SK-N-SH (cell line): Measurements from ENCODE around the gene SH3D19. TPM values are rescaled to one million over a fixed set of nuclear protein-coding genes. Genes with fewer than 3 reads are reported as not detected.

Experiments used
- CTCF ChIA-PET: fragments of 300-600, 350-600 bp; formaldehyde crosslinking; extraction: SDS; loops from one replicate; lab custom pipeline; 2021; lab: Yijun Ruan, JAX
- POLR2A ChIA-PET: fragments of 350-600 bp; sonication (Branson Sonifier 250); formaldehyde crosslinking; extraction: SDS; loops from one replicate; lab custom pipeline; 2020; ENCODE audit warnings: antibody characterized with exemption, inconsistent platforms; lab: Yijun Ruan, JAX
- DNase-seq: peaks from one replicate; pipeline ENCODE4 v3.0.0; 2012
- H2AFZ ChIP-seq: fragments of 200-600 bp; sonication (generic); 2 replicates; pipeline ENCODE4 v1.8.1; 2016; ENCODE audit warnings: antibody characterized with exemption, mild to moderate bottlenecking, low read depth
- H3F3A ChIP-seq: fragments of 200-600 bp; sonication (generic); replicated peaks from 2 replicates; pipeline ENCODE3; 2016; ENCODE audit warnings: antibody characterized with exemption, mild to moderate bottlenecking; ENCODE audit not compliant: insufficient read depth
- H3K27ac ChIP-seq, 2 experiments: fragments of 200-500 bp in 1 of 2; fragments of 200-600 bp in 1 of 2; sonication (Bioruptor generic) in 1 of 2; sonication (generic), shearing (Covaris generic) in 1 of 2; 2 replicates each; pipeline versions ENCODE4 v1.5.1 to v1.6.1; 2014 to 2016; ENCODE audit warnings: low read depth in 2 of 2, inconsistent platforms in 1 of 2, low read length in 1 of 2, mild to moderate bottlenecking in 1 of 2, mixed read lengths in 1 of 2
- H3K27me3 ChIP-seq: fragments of 200-600 bp; sonication (generic), shearing (Covaris generic); 2 replicates; pipeline ENCODE4 v1.6.1; 2016; ENCODE audit warnings: mixed run types; ENCODE audit not compliant: insufficient read depth
- H3K36me3 ChIP-seq, 2 experiments: fragments of 200-500 bp in 1 of 2; fragments of 200-600 bp in 1 of 2; sonication (Bioruptor generic) in 1 of 2; sonication (generic) in 1 of 2; replicated peaks in 1 of 2; 2 replicates each; pipeline versions ENCODE3 to v1.5.1; 2014 to 2016; ENCODE audit warnings: low read length in 1 of 2, mild to moderate bottlenecking in 1 of 2; ENCODE audit not compliant: insufficient read depth in 2 of 2, control insufficient read depth in 1 of 2
- H3K4me1 ChIP-seq, 2 experiments: fragments of 200-500 bp in 1 of 2; fragments of 200-600 bp in 1 of 2; sonication (Bioruptor generic) in 1 of 2; sonication (generic), shearing (Covaris generic) in 1 of 2; 2 replicates each; pipeline versions ENCODE4 v1.5.1 to v1.6.1; 2014 to 2016; ENCODE audit warnings: low read depth in 1 of 2, low read length in 1 of 2, mixed run types in 1 of 2; ENCODE audit not compliant: insufficient read depth in 2 of 2, control insufficient read depth in 1 of 2
- H3K4me2 ChIP-seq: fragments of 200-600 bp; sonication (generic), shearing (Covaris generic); 2 replicates; pipeline ENCODE4 v1.6.1; 2017; ENCODE audit warnings: mixed run types
- H3K4me3 ChIP-seq, 2 experiments: fragments of 200-500 bp in 1 of 2; fragments of 200-600 bp in 1 of 2; sonication (Bioruptor generic) in 1 of 2; sonication (generic), shearing (Covaris generic) in 1 of 2; 2 replicates each; pipeline versions ENCODE4 v1.5.1 to v1.8.1; 2014 to 2016; ENCODE audit warnings: low read depth in 2 of 2, inconsistent platforms in 1 of 2, low read length in 1 of 2, mild to moderate bottlenecking in 1 of 2, mixed read lengths in 1 of 2, moderate library complexity in 1 of 2
- H3K79me2 ChIP-seq: fragments of 200-600 bp; sonication (generic); 2 replicates; pipeline ENCODE4 v1.8.1; 2017; ENCODE audit warnings: mild to moderate bottlenecking; ENCODE audit not compliant: insufficient read depth
- H3K9ac ChIP-seq: fragments of 200-600 bp; sonication (generic); 2 replicates; pipeline ENCODE4 v1.6.1; 2017; ENCODE audit warnings: mixed run types
- H3K9me2 ChIP-seq: fragments of 200-600 bp; sonication (generic); 2 replicates; pipeline ENCODE4 v1.6.1; 2017; ENCODE audit warnings: mixed run types
- H3K9me3 ChIP-seq: fragments of 200-600 bp; sonication (generic); 2 replicates; pipeline ENCODE4 v1.6.1; 2017; ENCODE audit warnings: mixed run types, mild to moderate bottlenecking, moderate library complexity
- H4K20me1 ChIP-seq: fragments of 200-600 bp; sonication (generic); 2 replicates; pipeline ENCODE4 v1.6.1; 2017; ENCODE audit warnings: mild to moderate bottlenecking, mixed run types; ENCODE audit not compliant: insufficient read depth
- CHD2 ChIP-seq: fragments of 150-350 bp; IDR thresholded peaks from 2 replicates; pipeline ENCODE4 v1.6.1; 2018; ENCODE audit warnings: low read length; ENCODE audit not compliant: partially characterized antibody
- EP300 ChIP-seq, 2 experiments: IDR thresholded peaks; 2 replicates each; pipeline versions ENCODE4 v1.4.0 to v1.6.1; 2012; ENCODE audit warnings: borderline replicate concordance in 1 of 2, low read depth in 1 of 2, low read length in 1 of 2
- EZH2phosphoT487 ChIP-seq: fragments of 200-600 bp; sonication (generic); IDR thresholded peaks from 2 replicates; pipeline ENCODE4 v1.6.1; 2017; ENCODE audit warnings: low read depth, mixed run types, mild to moderate bottlenecking, antibody characterized with exemption, moderate library complexity, borderline replicate concordance
- FOSL2 ChIP-seq: IDR thresholded peaks from 2 replicates; pipeline ENCODE4 v1.4.0; 2012; ENCODE audit warnings: low read depth, mild to moderate bottlenecking, moderate library complexity, borderline replicate concordance
- FOXJ3 ChIP-seq: sonication (generic); formaldehyde crosslinking; IDR thresholded peaks from 2 replicates; pipeline ENCODE4 v1.5.1; 2020; ENCODE audit warnings: mild to moderate bottlenecking, missing genetic modification reagents
- FOXM1 ChIP-seq: IDR thresholded peaks from 2 replicates; pipeline ENCODE4 v1.4.0; 2012; ENCODE audit warnings: low read depth, mild to moderate bottlenecking
- GATA2 ChIP-seq: sonication (generic); formaldehyde crosslinking; IDR thresholded peaks from 2 replicates; pipeline ENCODE4 v1.5.0; 2020; ENCODE audit warnings: mild to moderate bottlenecking, missing genetic modification reagents
- JUND ChIP-seq: IDR thresholded peaks from 2 replicates; pipeline ENCODE4 v1.4.0; 2012
- MAX ChIP-seq: IDR thresholded peaks from 2 replicates; pipeline ENCODE4 v1.4.0; 2012; ENCODE audit warnings: low read depth
- MXI1 ChIP-seq: IDR thresholded peaks from 2 replicates; pipeline ENCODE4 v1.6.1; 2012; ENCODE audit warnings: mild to moderate bottlenecking, low read depth, low read length, improper control_type of control experiment
- NFIC ChIP-seq: IDR thresholded peaks from 2 replicates; pipeline ENCODE4 v1.4.0; 2012; ENCODE audit warnings: borderline replicate concordance
- NRF1 ChIP-seq: IDR thresholded peaks from 2 replicates; pipeline ENCODE4 v1.6.1; 2012; ENCODE audit warnings: low read depth, mild to moderate bottlenecking, low read length
- PBX3 ChIP-seq: IDR thresholded peaks from 2 replicates; pipeline ENCODE4; 2012
- RAD21 ChIP-seq: IDR thresholded peaks from 2 replicates; pipeline ENCODE4 v1.6.1; 2012; ENCODE audit warnings: mild to moderate bottlenecking, low read length
- RCOR1 ChIP-seq: fragments of 150-350 bp; IDR thresholded peaks from 2 replicates; pipeline ENCODE4 v1.6.1; 2017; ENCODE audit warnings: antibody characterized with exemption, low read length
- RFX5 ChIP-seq: IDR thresholded peaks from 2 replicates; pipeline ENCODE4 v1.6.1; 2012; ENCODE audit warnings: mild to moderate bottlenecking, improper control_type of control experiment, low read length
- RXRA ChIP-seq: IDR thresholded peaks from 2 replicates; pipeline ENCODE4 v1.4.0; 2012; ENCODE audit warnings: low read depth, mild to moderate bottlenecking, borderline replicate concordance
- SIN3A ChIP-seq: IDR thresholded peaks from 2 replicates; pipeline ENCODE4 v1.6.1; 2012; ENCODE audit warnings: low read depth, mild to moderate bottlenecking, low read length, moderate library complexity, borderline replicate concordance
- TEAD4 ChIP-seq: IDR thresholded peaks from 2 replicates; pipeline ENCODE4 v1.4.0; 2012; ENCODE audit warnings: mild to moderate bottlenecking, borderline replicate concordance; ENCODE audit not compliant: insufficient read depth
- WGBS: methylation state at CpG from one replicate; pipeline ENCODE4 v1.1.6; 2017; ENCODE audit warnings: low lambda C conversion rate; 5-methylcytosine and 5-hydroxymethylcytosine counted together
- polyA plus RNA-seq, 3 experiments: library from polyadenylated mRNA; depleted of rRNA; stranded (reverse); fragments of >200 nt; gene quantifications; 2 replicates each; pipeline ENCODE4 v1.2.3, GENCODE V29; 2012
- TF ChIP-seq, protein P1 (sequence below): fragments of 150-350 bp; IDR thresholded peaks from 2 replicates; pipeline ENCODE4 v1.6.1; 2016; ENCODE audit warnings: mild to moderate bottlenecking, low read depth, low read length
- TF ChIP-seq, protein P2 (sequence below): IDR thresholded peaks from 2 replicates; pipeline ENCODE4 v1.4.0; 2012; ENCODE audit warnings: low read depth, borderline replicate concordance
- TF ChIP-seq, protein P3 (sequence below): fragments of 200-600 bp; sonication (generic); IDR thresholded peaks from 2 replicates; pipeline ENCODE4 v1.6.1; 2017; ENCODE audit warnings: antibody characterized with exemption, mild to moderate bottlenecking, moderate library complexity

The SH3D19 gene
- polyA plus RNA-seq, 1 of the 3 experiments (the other 2 are of a cell fraction), result 7.1 TPM

DNA sequence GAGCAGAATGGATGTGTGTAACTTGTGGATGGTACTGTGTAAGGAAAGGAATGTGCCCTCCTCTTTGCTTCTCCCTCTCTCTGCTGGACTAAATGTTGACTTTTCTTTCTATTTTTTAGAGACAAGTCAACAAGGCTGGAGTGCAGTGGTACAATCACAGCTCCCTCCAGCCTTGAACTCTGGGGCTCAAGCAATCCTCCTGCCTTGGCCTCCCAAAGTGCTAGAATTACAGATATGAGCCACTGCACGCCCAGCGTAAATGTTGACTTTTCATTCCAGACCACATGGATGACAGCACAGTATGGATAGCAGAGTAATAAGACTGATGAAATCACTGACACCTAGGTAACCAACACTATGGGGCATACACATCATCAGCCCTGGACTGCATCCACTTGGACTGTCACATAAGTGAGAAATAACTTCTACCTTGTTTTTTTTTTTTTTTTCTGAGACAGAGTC, 231.1 kb downstream of the SH3D19 start:
- DNase-seq, result no peak
- CTCF ChIA-PET, result no interaction called here
- H3K27me3 ChIP-seq, result no peaks in the 10 kb centered on the region
- WGBS, result 82% methylated on average over 2 of the region's 2 CpGs
- H3K4me1 ChIP-seq, result peaks cover 0 to 4% of the 10 kb centered on the region in 2 experiments; a peak in 1 of 4 replicates
- no peak overlapping the region for H2AFZ ChIP-seq
- no peaks in the 10 kb centered on the region for H3F3A ChIP-seq
- no peaks in the 10 kb centered on the region for H3K9me2 ChIP-seq
- POLR2A ChIA-PET, result no interaction called here
- H4K20me1 ChIP-seq, result no peaks in the 10 kb centered on the region
- no peak overlapping the region for H3K4me2 ChIP-seq
- TF ChIP-seq, protein P1, sequence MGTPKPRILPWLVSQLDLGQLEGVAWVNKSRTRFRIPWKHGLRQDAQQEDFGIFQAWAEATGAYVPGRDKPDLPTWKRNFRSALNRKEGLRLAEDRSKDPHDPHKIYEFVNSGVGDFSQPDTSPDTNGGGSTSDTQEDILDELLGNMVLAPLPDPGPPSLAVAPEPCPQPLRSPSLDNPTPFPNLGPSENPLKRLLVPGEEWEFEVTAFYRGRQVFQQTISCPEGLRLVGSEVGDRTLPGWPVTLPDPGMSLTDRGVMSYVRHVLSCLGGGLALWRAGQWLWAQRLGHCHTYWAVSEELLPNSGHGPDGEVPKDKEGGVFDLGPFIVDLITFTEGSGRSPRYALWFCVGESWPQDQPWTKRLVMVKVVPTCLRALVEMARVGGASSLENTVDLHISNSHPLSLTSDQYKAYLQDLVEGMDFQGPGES, result no peak
- TF ChIP-seq JUND (no peak), NFIC (no peak), MAX (no peak), FOXM1 (no peak), NRF1 (no peak), RFX5 (no peak), PBX3 (no peak), EZH2phosphoT487 (no peak), FOXJ3 (CRISPR knock-in tag) (no peak), RXRA (no peak), SIN3A (no peak), CHD2 (no peak), RAD21 (no peak), FOSL2 (no peak)
- no peaks in the 10 kb centered on the region for H3K79me2 ChIP-seq
- no peak overlapping the region for H3K4me3 ChIP-seq
- H3K9me3 ChIP-seq, result no peaks in the 10 kb centered on the region
- H3K36me3 ChIP-seq, result no peaks in the 10 kb centered on the region
- no peak overlapping the region for H3K9ac ChIP-seq
- no peak overlapping the region for H3K27ac ChIP-seq

DNA sequence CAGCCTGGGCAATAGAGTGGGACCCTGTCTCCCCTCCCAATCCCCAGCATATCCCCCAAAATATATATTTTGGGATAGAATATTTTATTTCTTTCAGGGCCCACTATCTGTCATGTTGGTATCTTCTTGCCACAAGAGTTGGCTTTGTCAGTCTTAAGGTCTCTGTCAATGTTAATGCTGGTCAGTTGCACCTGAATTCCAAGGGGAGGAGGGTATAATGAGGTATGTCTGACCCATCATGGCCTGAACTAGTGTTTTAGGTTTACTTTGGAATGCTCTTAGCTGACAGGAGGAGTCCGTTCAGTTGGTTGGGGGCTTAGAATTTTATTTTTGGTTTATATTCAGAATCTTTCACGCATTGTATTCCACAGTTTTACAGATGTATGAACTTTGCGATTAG, 232.2 kb downstream of the SH3D19 start:
- no peaks in the 10 kb centered on the region for H3K9me2 ChIP-seq
- H3K4me1 ChIP-seq, result no peaks in the 10 kb centered on the region
- H3K9ac ChIP-seq, result no peak overlapping the region
- H4K20me1 ChIP-seq, result no peaks in the 10 kb centered on the region
- no peaks in the 10 kb centered on the region for H3K79me2 ChIP-seq
- no peak overlapping the region for H3K27ac ChIP-seq
- 56% methylated on average over 3 of the region's 3 CpGs for WGBS
- no peaks in the 10 kb centered on the region for H3F3A ChIP-seq
- no peak overlapping the region for H2AFZ ChIP-seq
- ChIA-PET CTCF (no interaction called here), POLR2A (no interaction called here)
- no peak overlapping the region for H3K4me3 ChIP-seq
- H3K36me3 ChIP-seq, result no peaks in the 10 kb centered on the region
- H3K27me3 ChIP-seq, result no peaks in the 10 kb centered on the region
- no peaks in the 10 kb centered on the region for H3K9me3 ChIP-seq
- DNase-seq, result no peak
- no peak overlapping the region for H3K4me2 ChIP-seq
- TF ChIP-seq TEAD4 (no peak), FOSL2 (no peak), RCOR1 (no peak), GATA2 (no peak), EP300 (IDR thresholded peaks at IDR 0.05; ENCODE audit: borderline replicate concordance in 1 of 2, low read depth in 1 of 2, low read length in 1 of 2) (no peak), JUND (no peak), EZH2phosphoT487 (no peak), MXI1 (no peak)
- TF ChIP-seq, protein P1, result no peak
- TF ChIP-seq, protein P2, sequence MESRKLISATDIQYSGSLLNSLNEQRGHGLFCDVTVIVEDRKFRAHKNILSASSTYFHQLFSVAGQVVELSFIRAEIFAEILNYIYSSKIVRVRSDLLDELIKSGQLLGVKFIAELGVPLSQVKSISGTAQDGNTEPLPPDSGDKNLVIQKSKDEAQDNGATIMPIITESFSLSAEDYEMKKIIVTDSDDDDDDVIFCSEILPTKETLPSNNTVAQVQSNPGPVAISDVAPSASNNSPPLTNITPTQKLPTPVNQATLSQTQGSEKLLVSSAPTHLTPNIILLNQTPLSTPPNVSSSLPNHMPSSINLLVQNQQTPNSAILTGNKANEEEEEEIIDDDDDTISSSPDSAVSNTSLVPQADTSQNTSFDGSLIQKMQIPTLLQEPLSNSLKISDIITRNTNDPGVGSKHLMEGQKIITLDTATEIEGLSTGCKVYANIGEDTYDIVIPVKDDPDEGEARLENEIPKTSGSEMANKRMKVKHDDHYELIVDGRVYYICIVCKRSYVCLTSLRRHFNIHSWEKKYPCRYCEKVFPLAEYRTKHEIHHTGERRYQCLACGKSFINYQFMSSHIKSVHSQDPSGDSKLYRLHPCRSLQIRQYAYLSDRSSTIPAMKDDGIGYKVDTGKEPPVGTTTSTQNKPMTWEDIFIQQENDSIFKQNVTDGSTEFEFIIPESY, result no peak
- TF ChIP-seq, protein P3, sequence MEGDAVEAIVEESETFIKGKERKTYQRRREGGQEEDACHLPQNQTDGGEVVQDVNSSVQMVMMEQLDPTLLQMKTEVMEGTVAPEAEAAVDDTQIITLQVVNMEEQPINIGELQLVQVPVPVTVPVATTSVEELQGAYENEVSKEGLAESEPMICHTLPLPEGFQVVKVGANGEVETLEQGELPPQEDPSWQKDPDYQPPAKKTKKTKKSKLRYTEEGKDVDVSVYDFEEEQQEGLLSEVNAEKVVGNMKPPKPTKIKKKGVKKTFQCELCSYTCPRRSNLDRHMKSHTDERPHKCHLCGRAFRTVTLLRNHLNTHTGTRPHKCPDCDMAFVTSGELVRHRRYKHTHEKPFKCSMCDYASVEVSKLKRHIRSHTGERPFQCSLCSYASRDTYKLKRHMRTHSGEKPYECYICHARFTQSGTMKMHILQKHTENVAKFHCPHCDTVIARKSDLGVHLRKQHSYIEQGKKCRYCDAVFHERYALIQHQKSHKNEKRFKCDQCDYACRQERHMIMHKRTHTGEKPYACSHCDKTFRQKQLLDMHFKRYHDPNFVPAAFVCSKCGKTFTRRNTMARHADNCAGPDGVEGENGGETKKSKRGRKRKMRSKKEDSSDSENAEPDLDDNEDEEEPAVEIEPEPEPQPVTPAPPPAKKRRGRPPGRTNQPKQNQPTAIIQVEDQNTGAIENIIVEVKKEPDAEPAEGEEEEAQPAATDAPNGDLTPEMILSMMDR, result no peak
